H1 (cell line): Measurements from ENCODE around the gene SNX2. TPM values are rescaled to one million over a fixed set of nuclear protein-coding genes. Genes with fewer than 3 reads are reported as not detected.

ENCODE experiments used
- BRCA1 ChIP-seq: IDR thresholded peaks from 2 replicates; pipeline ENCODE4 v1.6.1; 2012; ENCODE audit warnings: low read depth, low read length, improper control_type of control experiment
- CHD2 ChIP-seq: IDR thresholded peaks from 2 replicates; pipeline ENCODE4 v1.6.1; 2012; ENCODE audit warnings: low read length, improper control_type of control experiment
- EZH2 ChIP-seq: fragments of 200-600 bp; sonication (generic); IDR thresholded peaks from 2 replicates; pipeline ENCODE4 v1.7.1; 2012; ENCODE audit warnings: low read depth, mild to moderate bottlenecking, moderate library complexity, low read length, inconsistent platforms; ENCODE audit not compliant: severe bottlenecking
- FOSL1 ChIP-seq: IDR thresholded peaks from 2 replicates; pipeline ENCODE4 v1.6.1; 2011; ENCODE audit warnings: mild to moderate bottlenecking, low read depth, low read length, moderate library complexity; ENCODE audit not compliant: insufficient read depth
- GTF2F1 ChIP-seq: IDR thresholded peaks from 2 replicates; pipeline ENCODE4 v1.6.1; 2012; ENCODE audit warnings: low read depth, low read length, improper control_type of control experiment, borderline replicate concordance
- SRF ChIP-seq: IDR thresholded peaks from 2 replicates; pipeline ENCODE4 v1.6.1; 2011; ENCODE audit warnings: mild to moderate bottlenecking, low read depth, low read length, moderate library complexity
- polyA plus RNA-seq, 7 experiments: library from polyadenylated mRNA; depleted of rRNA in 3 of 7; stranded (reverse) in 5 of 7; unstranded in 2 of 7; fragments of >200 nt in 5 of 7; fragments of 200-250 nt in 2 of 7; gene quantifications; 1 replicate in 5 of 7; 2 replicates in 1 of 7; 4 replicates in 1 of 7; pipeline versions ENCODE4 v1.2.1 to v1.2.3, GENCODE V29; 2011 to 2013; ENCODE audit warnings: missing spikeins in 2 of 7, mixed read lengths in 2 of 7
- total RNA-seq: library from RNA; stranded (reverse); fragmentation: NEBNext Ultra II Directional; extraction: Animal tissue kit (Norgen Biotek cat#: 25700); gene quantifications from 2 replicates; pipeline ENCODE4 v1.2.1, GENCODE V29; 2021
- TF ChIP-seq, protein P1 (sequence below): fragments of 300-600 bp; sonication (generic); IDR thresholded peaks from 2 replicates; pipeline ENCODE4 v1.7.1; 2012; ENCODE audit warnings: low read length, moderate library complexity, mild to moderate bottlenecking, inconsistent platforms; ENCODE audit not compliant: insufficient replicate concordance

The SNX2 gene
- total and polyA plus RNA-seq, 2 of the 8 experiments (the other 6 are each of a cell fraction or from before 2014, with no cell fraction given), result 51.0 to 61.2 TPM

GRCh38 chr5:122736086-122736845, 38.6 kb upstream of the SNX2 start (continued):
- TF ChIP-seq SRF (no peak), EZH2 (no peak), BRCA1 (no peak), GTF2F1 (no peak), CHD2 (no peak), FOSL1 (no peak)
- TF ChIP-seq, protein P1, sequence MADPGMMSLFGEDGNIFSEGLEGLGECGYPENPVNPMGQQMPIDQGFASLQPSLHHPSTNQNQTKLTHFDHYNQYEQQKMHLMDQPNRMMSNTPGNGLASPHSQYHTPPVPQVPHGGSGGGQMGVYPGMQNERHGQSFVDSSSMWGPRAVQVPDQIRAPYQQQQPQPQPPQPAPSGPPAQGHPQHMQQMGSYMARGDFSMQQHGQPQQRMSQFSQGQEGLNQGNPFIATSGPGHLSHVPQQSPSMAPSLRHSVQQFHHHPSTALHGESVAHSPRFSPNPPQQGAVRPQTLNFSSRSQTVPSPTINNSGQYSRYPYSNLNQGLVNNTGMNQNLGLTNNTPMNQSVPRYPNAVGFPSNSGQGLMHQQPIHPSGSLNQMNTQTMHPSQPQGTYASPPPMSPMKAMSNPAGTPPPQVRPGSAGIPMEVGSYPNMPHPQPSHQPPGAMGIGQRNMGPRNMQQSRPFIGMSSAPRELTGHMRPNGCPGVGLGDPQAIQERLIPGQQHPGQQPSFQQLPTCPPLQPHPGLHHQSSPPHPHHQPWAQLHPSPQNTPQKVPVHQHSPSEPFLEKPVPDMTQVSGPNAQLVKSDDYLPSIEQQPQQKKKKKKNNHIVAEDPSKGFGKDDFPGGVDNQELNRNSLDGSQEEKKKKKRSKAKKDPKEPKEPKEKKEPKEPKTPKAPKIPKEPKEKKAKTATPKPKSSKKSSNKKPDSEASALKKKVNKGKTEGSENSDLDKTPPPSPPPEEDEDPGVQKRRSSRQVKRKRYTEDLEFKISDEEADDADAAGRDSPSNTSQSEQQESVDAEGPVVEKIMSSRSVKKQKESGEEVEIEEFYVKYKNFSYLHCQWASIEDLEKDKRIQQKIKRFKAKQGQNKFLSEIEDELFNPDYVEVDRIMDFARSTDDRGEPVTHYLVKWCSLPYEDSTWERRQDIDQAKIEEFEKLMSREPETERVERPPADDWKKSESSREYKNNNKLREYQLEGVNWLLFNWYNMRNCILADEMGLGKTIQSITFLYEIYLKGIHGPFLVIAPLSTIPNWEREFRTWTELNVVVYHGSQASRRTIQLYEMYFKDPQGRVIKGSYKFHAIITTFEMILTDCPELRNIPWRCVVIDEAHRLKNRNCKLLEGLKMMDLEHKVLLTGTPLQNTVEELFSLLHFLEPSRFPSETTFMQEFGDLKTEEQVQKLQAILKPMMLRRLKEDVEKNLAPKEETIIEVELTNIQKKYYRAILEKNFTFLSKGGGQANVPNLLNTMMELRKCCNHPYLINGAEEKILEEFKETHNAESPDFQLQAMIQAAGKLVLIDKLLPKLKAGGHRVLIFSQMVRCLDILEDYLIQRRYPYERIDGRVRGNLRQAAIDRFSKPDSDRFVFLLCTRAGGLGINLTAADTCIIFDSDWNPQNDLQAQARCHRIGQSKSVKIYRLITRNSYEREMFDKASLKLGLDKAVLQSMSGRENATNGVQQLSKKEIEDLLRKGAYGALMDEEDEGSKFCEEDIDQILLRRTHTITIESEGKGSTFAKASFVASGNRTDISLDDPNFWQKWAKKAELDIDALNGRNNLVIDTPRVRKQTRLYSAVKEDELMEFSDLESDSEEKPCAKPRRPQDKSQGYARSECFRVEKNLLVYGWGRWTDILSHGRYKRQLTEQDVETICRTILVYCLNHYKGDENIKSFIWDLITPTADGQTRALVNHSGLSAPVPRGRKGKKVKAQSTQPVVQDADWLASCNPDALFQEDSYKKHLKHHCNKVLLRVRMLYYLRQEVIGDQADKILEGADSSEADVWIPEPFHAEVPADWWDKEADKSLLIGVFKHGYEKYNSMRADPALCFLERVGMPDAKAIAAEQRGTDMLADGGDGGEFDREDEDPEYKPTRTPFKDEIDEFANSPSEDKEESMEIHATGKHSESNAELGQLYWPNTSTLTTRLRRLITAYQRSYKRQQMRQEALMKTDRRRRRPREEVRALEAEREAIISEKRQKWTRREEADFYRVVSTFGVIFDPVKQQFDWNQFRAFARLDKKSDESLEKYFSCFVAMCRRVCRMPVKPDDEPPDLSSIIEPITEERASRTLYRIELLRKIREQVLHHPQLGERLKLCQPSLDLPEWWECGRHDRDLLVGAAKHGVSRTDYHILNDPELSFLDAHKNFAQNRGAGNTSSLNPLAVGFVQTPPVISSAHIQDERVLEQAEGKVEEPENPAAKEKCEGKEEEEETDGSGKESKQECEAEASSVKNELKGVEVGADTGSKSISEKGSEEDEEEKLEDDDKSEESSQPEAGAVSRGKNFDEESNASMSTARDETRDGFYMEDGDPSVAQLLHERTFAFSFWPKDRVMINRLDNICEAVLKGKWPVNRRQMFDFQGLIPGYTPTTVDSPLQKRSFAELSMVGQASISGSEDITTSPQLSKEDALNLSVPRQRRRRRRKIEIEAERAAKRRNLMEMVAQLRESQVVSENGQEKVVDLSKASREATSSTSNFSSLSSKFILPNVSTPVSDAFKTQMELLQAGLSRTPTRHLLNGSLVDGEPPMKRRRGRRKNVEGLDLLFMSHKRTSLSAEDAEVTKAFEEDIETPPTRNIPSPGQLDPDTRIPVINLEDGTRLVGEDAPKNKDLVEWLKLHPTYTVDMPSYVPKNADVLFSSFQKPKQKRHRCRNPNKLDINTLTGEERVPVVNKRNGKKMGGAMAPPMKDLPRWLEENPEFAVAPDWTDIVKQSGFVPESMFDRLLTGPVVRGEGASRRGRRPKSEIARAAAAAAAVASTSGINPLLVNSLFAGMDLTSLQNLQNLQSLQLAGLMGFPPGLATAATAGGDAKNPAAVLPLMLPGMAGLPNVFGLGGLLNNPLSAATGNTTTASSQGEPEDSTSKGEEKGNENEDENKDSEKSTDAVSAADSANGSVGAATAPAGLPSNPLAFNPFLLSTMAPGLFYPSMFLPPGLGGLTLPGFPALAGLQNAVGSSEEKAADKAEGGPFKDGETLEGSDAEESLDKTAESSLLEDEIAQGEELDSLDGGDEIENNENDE, result no peak
